K562 (cell line): ENCODE measurements around the gene YJU2.

ENCODE experiments used
- CSDE1 ChIP-seq, 2 experiments: fragments of 450-650 bp; IDR thresholded peaks; 2 replicates each; pipeline ENCODE4 v1.6.1; 2016; ENCODE audit warnings: mild to moderate bottlenecking in 1 of 2
- CTCF ChIP-seq, 3 experiments: IDR thresholded peaks in 2 of 3; conservative IDR thresholded peaks in 1 of 3; 2 replicates each; pipeline ENCODE4 v1.5.1; 2011 to 2012; ENCODE audit warnings: low read length in 3 of 3, mild to moderate bottlenecking in 3 of 3, control low read depth in 2 of 3, improper control_type of control experiment in 1 of 3, inconsistent platforms in 1 of 3, low read depth in 1 of 3, mixed read lengths in 1 of 3, moderate library complexity in 1 of 3; ENCODE audit not compliant: insufficient read depth in 2 of 3
- EP300 ChIP-seq: IDR thresholded peaks from 2 replicates; pipeline ENCODE4 v1.6.1; 2012; ENCODE audit warnings: low read length, improper control_type of control experiment
- FOXA3 ChIP-seq, 2 experiments: fragments of 450-650 bp in 1 of 2; sonication (generic) in 1 of 2; formaldehyde crosslinking; IDR thresholded peaks in 1 of 2; conservative IDR thresholded peaks in 1 of 2; 2 replicates each; pipeline versions ENCODE4 v1.4.0 to v1.8.0; 2020 to 2022; ENCODE audit warnings: mild to moderate bottlenecking in 2 of 2, missing genetic modification reagents in 1 of 2
- HDAC6 ChIP-seq: IDR thresholded peaks from 2 replicates; pipeline ENCODE4 v1.6.1; 2012; ENCODE audit warnings: low read depth, mild to moderate bottlenecking, control low read depth, inconsistent platforms, low read length, moderate library complexity
- JUNB ChIP-seq: fragments of 450-650 bp; formaldehyde crosslinking; conservative IDR thresholded peaks from 2 replicates; pipeline ENCODE4 v1.4.0; 2020; ENCODE audit warnings: mild to moderate bottlenecking
- TEAD4 ChIP-seq, 2 experiments: sonication (generic) in 1 of 2; formaldehyde crosslinking in 1 of 2; IDR thresholded peaks; 2 replicates each; pipeline versions ENCODE4 v1.6.1 to v1.8.0; 2012 to 2022; ENCODE audit warnings: borderline replicate concordance in 1 of 2, inconsistent platforms in 1 of 2, low read length in 1 of 2, mild to moderate bottlenecking in 1 of 2, missing genetic modification reagents in 1 of 2
- USF2 ChIP-seq: sonication (generic); formaldehyde crosslinking; IDR thresholded peaks from 2 replicates; pipeline ENCODE4 v1.5.0; 2020; ENCODE audit warnings: missing genetic modification reagents
- TF ChIP-seq, protein P1 (sequence below): sonication (generic); formaldehyde crosslinking; IDR thresholded peaks from 2 replicates; pipeline ENCODE4 v1.8.1; 2022; ENCODE audit warnings: missing genetic modification reagents
- TF ChIP-seq, protein P2 (sequence below): sonication (generic); formaldehyde crosslinking; IDR thresholded peaks from 2 replicates; pipeline ENCODE4 v1.8.1; 2023; ENCODE audit warnings: mild to moderate bottlenecking, missing genetic modification reagents
- TF ChIP-seq, protein P3 (sequence below), 2 experiments: fragments of 450-650 bp in 1 of 2; sonication (generic) in 1 of 2; formaldehyde crosslinking in 1 of 2; IDR thresholded peaks in 1 of 2; conservative IDR thresholded peaks in 1 of 2; 2 replicates each; pipeline versions ENCODE4 v1.6.1 to v1.8.1; 2016 to 2023; ENCODE audit warnings: mild to moderate bottlenecking in 2 of 2, moderate library complexity in 2 of 2, inconsistent platforms in 1 of 2, missing genetic modification reagents in 1 of 2

DNA sequence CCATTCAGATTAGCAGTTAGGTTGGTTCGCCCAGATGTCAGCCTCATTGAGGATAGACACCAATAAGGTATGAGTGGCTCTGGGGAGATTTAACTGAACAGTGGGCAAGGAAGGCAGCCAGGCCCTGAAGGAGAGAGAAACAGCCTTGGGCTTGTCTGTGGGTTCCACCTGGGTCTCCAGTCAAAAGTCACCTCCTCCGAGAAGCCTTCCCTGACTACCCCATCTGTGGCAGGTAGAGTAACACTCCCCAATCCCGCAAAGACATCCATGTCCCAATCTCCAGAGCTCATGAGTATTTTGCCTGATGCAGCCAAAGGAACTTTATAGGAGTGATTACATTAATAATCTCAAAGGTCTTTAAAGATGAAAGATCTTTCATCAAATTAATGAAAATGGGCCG lies 8.0 kb upstream of the YJU2 start:
- TF ChIP-seq CTCF (IDR thresholded peaks at IDR 0.05 in 2 of 3, conservative IDR thresholded peaks at IDR 0.05 in 1 of 3; ENCODE audit: insufficient read depth in 2 of 3, low read depth in 1 of 3, low read length in 3 of 3) (no peak), CSDE1 (IDR thresholded peaks at IDR 0.05) (no peak), USF2 (CRISPR knock-in tag) (no peak), EP300 (no peak), HDAC6 (no peak), TEAD4 (IDR thresholded peaks at IDR 0.05; ENCODE audit: low read length) (no peak), TEAD4 (CRISPR knock-in tag; IDR thresholded peaks at IDR 0.05; ENCODE audit: borderline replicate concordance) (no peak), JUNB (CRISPR knock-in tag) (no peak), FOXA3 (CRISPR knock-in tag; conservative IDR thresholded peaks at IDR 0.05 in 1 of 2, IDR thresholded peaks at IDR 0.05 in 1 of 2) (no peak)
- TF ChIP-seq, protein P1, sequence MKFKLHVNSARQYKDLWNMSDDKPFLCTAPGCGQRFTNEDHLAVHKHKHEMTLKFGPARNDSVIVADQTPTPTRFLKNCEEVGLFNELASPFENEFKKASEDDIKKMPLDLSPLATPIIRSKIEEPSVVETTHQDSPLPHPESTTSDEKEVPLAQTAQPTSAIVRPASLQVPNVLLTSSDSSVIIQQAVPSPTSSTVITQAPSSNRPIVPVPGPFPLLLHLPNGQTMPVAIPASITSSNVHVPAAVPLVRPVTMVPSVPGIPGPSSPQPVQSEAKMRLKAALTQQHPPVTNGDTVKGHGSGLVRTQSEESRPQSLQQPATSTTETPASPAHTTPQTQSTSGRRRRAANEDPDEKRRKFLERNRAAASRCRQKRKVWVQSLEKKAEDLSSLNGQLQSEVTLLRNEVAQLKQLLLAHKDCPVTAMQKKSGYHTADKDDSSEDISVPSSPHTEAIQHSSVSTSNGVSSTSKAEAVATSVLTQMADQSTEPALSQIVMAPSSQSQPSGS (CRISPR knock-in tag): no peak
- TF ChIP-seq, protein P2, sequence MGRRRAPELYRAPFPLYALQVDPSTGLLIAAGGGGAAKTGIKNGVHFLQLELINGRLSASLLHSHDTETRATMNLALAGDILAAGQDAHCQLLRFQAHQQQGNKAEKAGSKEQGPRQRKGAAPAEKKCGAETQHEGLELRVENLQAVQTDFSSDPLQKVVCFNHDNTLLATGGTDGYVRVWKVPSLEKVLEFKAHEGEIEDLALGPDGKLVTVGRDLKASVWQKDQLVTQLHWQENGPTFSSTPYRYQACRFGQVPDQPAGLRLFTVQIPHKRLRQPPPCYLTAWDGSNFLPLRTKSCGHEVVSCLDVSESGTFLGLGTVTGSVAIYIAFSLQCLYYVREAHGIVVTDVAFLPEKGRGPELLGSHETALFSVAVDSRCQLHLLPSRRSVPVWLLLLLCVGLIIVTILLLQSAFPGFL (CRISPR knock-in tag): no peak
- TF ChIP-seq, protein P3, sequence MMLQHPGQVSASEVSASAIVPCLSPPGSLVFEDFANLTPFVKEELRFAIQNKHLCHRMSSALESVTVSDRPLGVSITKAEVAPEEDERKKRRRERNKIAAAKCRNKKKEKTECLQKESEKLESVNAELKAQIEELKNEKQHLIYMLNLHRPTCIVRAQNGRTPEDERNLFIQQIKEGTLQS (IDR thresholded peaks at IDR 0.05): no peak
- TF ChIP-seq, protein P3 (CRISPR knock-in tag; conservative IDR thresholded peaks at IDR 0.05): no peak
